ENCODE data around the gene AK4.
"Not testable (repeated sequence)": the region's sequence is repeated elsewhere in the genome, so short reads cannot be mapped to it uniquely, and the experiment has no call there.

The AK4 gene

DNA sequence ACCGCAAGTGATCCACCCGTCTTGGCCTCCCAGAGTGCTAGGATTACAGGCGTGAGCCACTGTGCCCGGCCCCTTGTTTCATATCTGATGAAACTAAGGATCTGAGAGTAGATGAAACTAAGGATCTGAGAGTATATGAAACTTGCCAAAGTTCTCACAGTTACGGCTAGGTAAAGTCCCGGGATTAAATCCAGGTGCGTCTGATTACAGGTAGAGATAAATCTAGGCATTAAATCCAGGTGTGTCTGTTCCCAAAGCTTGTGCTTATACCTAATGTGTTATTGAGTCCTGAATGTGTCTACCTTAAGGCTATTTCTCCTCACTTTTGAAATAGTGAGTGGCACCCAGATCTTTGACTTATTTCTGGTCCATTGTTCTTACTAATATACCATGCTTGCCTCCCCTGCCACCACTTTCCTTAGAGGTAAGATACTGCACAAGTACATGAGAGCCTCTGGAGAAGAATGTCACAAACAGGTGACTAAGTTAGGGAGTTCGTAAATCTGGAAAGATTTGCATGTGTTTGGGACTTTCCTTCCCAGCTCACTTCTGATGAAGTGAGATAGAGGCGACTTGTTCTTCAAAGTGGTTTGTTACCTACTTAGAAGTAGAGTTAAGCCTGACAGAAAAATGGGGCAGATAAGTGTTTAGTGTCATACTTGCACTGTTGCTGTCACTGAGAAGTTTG is 66.5 kb downstream of the AK4 start:
- DNase-seq (ENCODE audit: low read depth) = no peak

DNA sequence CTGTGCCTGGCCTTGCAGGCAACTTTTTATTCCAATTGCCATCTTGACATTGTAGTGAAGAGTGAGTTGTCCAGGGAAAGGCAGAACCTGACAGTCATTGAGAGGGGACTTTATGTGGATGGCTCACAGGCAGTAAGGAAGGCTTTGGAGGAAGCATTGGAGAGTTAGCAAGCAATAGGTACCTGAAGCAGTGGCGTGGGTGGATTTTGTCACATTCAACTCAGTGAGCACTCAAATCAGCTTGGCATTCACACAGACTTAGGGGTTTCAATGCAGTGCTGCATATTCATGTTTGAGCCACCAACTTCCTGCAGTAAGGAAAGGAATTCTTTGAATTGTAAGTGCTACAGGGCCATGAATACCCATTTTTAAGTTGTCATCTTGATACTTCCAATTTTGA is 69.0 kb downstream of the AK4 start:
- DNase-seq (ENCODE audit: low read depth) = no peak

DNA sequence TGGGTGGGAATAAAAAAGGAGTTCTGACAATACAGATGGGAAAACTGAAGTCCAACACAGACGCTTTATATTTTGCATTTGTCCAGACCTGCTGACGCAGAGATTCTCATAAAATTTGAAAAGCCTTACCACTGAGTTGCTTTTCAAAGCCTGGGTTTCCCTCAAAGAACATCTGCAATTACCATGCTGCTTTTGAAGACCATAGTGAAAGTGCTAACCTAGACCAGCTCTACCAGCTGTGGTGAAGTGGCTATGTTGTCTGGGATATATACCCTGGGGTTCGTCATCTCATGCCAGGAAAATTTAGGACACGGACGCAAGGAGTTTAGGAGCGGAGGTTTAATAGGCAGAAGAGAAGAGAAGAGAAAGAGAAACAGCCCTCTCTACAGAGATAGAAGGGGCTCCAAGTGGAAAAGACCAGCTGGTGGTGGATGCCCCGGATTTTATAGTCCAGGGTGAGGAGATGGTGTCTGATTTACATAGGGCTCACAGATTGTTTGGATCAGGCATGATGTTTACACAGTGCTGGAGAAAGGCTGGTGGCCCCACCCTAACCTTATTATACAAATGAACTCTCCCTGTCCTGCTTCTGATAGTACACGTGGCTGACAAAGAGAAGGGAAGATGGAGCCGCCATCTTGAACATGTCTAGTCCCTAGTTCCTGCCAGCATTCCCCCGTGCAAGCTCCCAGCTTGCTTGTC is 73.8 kb downstream of the AK4 start:
- DNase-seq (ENCODE audit: low read depth) = no peak

DNA sequence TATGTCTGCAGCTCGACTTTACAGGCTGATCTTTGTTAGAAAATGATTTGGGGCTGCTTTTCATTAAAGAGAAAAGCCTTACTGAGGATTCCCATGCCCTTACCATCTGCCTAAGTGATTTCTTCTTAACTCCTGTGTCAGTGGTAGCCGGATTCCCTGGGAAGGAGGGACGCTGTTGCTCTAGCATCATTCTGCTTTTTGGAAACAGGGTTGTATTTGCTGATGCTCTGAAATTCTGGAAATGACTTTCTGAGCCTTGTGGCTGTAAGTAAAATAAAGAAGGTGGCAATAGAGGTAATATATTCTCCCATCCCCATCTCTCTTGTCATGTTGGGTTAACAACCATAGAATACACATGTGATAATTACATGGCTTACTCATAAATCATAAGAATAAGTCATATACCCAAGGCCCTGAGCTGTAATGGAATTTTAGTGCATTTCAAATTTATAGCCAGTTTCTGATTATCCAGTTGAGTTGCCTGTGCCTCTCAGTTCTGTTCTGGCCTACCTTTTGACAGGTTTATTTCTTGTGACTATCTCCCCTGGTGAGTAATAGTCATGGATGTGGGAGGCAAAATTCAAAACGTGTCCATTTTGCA is 74.4 kb downstream of the AK4 start:
- no peak for DNase-seq (ENCODE audit: low read depth)

- DNase-seq (ENCODE audit: low read depth) = no peak
Observed at GRCh38 chr1:65224681-65225091, 76.7 kb downstream of the AK4 start.

DNA sequence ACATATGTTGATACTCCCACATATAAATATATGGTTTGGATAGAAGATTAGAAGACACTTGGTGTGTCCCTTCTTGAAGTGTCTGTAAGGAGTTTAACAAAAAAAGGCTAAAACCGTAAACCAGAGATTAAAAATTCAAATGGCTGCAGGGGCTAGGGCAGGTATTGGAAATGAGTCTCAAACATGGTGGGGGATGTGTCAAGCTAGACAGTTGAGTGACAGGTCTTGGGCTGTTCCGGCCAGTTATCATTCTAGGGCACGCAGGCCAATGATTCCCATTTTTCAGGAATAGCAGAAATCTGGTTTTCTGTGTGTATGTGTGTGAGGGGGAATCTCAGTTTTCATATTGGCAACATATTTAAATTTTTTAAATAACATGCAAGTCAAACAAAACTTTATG is 77.2 kb downstream of the AK4 start:
- no peak for DNase-seq (ENCODE audit: low read depth)

DNA sequence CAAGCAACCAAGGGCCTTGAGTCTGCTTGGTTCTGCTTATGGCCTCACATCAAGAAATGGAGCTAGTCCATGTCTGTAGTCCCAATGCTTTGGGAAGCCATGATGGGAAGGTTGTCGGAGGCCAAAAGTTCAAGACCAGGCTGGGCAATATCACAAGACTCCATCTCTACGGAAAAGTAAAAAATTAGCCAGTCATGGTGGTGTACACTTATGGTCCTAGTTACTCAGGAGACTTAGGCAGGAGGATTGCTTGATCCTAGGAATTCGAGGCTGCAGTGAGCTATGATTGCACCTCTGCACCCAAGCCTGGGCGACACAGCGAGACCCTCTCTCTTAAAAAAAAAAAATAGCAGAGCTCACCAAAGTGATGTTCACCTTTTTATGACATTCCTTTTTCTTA is 81.2 kb downstream of the AK4 start:
- DNase-seq (ENCODE audit: low read depth) = no peak

- no peak for DNase-seq (ENCODE audit: low read depth)
Observed at GRCh38 chr1:65229754-65230339, 81.8 kb downstream of the AK4 start.

GRCh38 chr1:65230731-65231481 is 82.9 kb downstream of the AK4 start:
- no peak for DNase-seq (ENCODE audit: low read depth)

- DNase-seq (ENCODE audit: low read depth) = no peak
Observed at GRCh38 chr1:65231718-65232330, 83.8 kb downstream of the AK4 start.

DNA sequence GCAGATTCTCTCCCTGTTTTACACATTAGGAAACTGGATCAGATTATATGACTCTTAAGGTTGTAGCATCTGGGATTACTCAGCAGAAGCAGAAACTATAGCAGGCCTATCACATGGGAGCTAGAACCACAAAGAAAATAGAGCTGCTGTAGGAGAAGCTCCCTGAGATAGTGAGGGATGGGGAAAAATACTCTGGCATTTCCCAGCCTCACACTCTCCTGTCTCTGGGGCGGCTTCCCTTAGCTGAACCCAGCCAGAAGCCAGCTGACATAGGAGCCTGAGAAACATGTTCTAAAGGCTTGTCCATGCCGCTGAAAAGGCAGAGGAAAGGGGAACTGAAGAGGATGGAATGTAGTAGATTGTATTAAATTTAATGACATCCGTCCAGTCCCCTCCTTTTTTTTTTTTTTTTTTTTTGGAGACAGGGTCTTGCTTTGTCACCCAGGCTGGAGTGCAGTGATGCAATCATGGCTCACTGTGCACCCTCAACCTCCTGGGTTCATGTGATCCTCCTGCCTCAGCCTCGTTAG is 84.5 kb downstream of the AK4 start:
- no peak for DNase-seq (ENCODE audit: low read depth)

DNA sequence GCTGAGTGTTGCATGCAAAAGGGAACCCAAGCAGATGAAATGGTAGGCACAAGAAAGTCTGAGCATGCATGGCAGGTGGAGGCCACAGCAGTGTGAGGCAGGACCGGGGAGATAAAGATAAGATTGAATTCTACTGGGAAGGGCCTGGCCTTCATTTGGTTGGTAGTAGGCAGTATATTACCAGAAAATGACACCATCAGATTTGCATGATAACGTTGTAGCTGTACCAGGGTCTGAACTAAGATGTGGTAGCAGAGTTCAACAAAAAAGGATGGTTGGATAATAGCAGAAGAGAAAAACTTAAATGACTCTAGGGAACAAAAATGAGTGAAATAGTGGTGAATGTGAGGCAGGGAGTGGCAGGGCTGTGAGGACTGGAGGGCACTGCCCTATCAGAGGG is 85.8 kb downstream of the AK4 start:
- DNase-seq (ENCODE audit: low read depth) = no peak

DNA sequence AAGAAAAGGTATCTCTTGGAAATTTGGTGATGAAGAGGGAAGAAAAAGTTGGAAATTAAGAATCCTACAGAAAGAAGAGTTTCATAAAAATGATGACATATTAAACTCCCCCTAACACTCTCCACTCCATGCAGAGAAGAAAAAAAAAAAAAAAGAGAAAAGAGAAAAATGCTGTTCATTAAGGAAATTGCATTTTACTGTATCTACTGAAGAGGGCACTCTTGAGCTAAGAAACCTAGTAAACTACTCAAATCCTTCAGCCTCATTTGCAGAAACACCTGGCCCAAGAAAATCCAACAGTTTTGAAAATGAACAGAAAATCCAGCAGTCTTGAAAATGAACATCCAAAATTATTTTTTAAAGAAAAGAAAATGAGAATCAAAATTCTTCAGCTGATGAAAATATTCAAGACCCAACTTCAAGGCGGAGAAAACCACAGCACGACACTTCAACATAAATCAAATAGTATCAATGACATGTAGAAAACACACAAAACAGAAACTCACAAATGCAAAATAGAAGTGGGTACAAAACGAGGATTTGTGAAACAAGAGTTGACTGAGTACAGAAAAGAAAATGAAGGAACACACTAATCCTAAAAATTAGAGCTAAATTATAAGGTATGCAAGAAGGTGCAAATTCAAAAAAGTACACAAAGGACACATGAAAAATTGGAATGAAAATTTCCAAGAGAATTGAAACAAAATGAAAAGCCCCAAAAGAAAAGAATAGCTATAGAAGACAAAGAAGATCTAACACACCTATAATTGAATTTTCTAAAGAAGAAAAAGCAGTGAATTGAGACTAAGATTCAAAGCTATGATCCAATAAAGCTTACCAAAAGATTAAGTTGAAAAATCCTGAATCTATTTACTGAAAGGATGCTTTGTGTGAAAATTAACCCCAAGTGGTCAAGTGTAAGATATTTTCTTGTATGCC is 88.1 kb downstream of the AK4 start:
- no peak for DNase-seq (ENCODE audit: low read depth)

DNA sequence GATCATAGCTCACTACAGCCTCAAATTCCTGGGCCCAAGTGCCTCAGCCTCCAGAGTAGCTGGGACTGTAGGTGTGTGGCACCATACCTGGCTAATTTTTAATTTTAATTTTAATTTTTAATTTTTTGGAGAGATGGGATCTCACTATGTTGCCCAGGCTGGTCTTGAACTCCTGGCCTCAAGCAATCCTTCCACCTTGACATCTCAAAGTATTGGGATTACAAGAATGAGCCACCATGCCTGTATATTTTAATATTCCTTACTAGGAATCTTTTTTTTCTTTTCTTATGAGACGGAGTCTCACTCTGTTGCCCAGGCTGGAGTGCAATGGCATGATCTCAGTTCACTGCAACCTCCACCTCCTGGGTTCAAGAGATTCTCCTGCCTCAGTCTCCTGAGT is 89.1 kb downstream of the AK4 start:
- not testable (repeated sequence) for DNase-seq (ENCODE audit: low read depth)

- DNase-seq (ENCODE audit: low read depth) = no peak
Observed at GRCh38 chr1:65237503-65237902, 89.5 kb downstream of the AK4 start.

DNA sequence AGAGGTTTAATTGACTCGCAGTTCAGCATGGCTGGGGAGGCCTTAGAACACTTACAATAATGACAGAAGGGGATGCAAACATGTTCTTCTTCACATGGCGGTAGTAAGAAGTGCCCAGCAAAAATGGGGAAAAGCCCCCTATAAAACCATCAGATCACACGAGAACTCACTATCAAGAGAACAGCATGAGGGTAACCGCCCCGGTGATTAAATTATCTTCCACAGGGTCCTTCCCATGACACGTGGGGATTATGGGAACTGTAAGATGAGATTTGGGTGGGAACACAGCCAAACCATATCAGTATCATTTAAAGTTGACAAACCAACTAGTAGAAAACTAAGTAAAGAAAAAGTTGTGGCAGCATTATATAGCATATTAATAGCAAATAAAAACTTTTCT is 90.0 kb downstream of the AK4 start:
- DNase-seq (ENCODE audit: low read depth) = no peak

DNA sequence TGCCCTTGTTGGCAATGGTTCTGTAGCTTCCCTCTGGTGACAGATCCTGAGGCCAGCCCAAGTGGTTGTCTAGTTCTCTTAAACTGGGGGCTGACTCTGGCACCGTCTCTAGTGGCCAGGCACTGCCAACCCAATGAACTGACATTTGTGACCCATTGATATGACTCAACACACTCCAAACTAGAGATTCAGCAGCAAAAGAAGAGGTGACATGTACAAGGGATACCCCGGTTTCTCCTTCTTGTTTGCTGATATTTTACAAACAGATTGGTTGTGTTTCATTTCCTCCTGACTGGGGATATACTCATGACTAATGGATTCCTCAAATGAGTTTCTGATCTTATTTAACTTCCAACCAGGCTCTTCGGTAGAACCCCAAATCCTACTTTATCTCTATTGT is 95.5 kb downstream of the AK4 start:
- no peak for DNase-seq (ENCODE audit: low read depth)

DNA sequence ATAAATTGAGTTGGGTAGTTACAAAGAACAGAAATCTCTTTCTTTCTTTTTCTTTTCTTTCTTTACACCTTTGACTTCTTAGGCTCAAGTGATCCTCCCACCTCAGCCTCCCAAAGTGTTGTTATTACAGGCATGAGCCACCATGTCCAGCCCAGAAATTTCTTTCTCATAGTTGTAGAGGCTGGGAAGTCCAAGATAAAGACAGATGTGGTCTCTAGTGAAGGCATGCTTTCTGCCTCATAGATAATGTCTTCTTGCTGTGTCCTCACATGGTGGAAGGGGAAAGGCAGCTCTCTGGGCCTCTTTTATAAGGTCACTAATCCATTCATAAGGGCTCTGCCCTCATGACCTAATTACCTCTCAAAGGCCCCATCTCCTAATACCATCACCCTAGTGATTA is 97.3 kb downstream of the AK4 start:
- no peak for DNase-seq (ENCODE audit: low read depth)

GRCh38 chr1:65247419-65248359 is 99.7 kb downstream of the AK4 start:
- DNase-seq (ENCODE audit: low read depth) = no peak

Data from stimulated activated CD8-positive, alpha-beta memory T cell treated with anti-CD3 and anti-CD28 coated beads, Interleukin-12 subunit alpha, Interleukin-12 subunit beta, amount 100 ng/mL, for 4 hours (primary cell).